Measurements from ENCODE around the gene UCK1.

DNA sequence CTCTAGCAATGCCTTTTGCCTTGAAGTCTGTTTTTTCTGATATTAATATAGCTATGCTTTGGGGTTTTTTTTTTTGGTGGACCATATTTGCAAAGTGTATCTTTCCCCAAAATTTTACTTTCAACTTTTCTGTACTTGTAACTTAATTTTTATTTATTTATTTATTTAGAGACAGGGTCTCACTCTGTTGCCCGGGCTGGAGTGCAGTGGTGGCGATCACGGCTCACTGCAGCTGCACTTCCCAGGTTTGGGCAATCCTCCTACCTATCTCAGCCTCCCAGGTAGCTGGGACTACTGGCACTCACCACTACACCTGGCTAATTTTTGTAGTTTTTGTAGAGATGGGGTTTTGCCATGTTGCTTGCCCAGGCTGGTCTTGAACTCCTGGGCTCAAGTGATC lies 35.1 kb upstream of the UCK1 start:
- TF ChIP-seq, protein P1, sequence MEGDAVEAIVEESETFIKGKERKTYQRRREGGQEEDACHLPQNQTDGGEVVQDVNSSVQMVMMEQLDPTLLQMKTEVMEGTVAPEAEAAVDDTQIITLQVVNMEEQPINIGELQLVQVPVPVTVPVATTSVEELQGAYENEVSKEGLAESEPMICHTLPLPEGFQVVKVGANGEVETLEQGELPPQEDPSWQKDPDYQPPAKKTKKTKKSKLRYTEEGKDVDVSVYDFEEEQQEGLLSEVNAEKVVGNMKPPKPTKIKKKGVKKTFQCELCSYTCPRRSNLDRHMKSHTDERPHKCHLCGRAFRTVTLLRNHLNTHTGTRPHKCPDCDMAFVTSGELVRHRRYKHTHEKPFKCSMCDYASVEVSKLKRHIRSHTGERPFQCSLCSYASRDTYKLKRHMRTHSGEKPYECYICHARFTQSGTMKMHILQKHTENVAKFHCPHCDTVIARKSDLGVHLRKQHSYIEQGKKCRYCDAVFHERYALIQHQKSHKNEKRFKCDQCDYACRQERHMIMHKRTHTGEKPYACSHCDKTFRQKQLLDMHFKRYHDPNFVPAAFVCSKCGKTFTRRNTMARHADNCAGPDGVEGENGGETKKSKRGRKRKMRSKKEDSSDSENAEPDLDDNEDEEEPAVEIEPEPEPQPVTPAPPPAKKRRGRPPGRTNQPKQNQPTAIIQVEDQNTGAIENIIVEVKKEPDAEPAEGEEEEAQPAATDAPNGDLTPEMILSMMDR (conservative IDR thresholded peaks at IDR 0.05): no peak
- no peak for TF ChIP-seq ZFX (IDR thresholded peaks at IDR 0.05)
